Ovary (tissue), 3 donors: ENCODE data around the gene IGBP1.

Source experiments
- POLR2A ChIP-seq: fragments of 450-650 bp; IDR thresholded peaks from one replicate; pipeline ENCODE4 v1.6.1; 2017; ENCODE audit warnings: antibody characterized with exemption, mild to moderate bottlenecking, moderate library complexity
- TF ChIP-seq, protein P1 (sequence below), 3 donors: fragments of 450-650 bp in 2 of 3; fragments of 200-600 bp in 1 of 3; IDR thresholded peaks; one replicate each; pipeline versions ENCODE4 v1.5.1 to v1.8.0; 2016 to 2022; ENCODE audit warnings: antibody characterized with exemption in 3 of 3, mild to moderate bottlenecking in 1 of 3
- donor health status: DM: no; HTN: no; CAD: no.

DNA sequence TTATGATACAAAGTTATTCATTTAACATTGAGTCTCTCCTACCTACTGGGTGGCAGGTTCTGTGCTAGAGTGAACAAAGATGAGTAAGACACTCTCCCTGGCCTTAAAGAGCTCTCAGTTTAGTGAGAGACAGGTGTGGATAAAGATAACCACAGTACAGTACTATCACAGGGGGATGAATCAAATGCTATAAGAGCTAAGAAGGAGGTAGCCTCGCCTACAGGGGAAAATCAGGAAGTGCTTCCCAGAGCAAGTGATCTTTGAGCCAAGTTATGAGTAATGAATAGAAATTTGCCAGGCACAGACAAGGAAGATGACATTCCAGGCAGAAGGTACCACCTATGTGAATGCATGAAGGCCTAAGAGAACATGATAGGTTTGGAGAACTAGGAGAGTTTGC is 3.4 kb upstream of the IGBP1 start:
- TF ChIP-seq, protein P1, sequence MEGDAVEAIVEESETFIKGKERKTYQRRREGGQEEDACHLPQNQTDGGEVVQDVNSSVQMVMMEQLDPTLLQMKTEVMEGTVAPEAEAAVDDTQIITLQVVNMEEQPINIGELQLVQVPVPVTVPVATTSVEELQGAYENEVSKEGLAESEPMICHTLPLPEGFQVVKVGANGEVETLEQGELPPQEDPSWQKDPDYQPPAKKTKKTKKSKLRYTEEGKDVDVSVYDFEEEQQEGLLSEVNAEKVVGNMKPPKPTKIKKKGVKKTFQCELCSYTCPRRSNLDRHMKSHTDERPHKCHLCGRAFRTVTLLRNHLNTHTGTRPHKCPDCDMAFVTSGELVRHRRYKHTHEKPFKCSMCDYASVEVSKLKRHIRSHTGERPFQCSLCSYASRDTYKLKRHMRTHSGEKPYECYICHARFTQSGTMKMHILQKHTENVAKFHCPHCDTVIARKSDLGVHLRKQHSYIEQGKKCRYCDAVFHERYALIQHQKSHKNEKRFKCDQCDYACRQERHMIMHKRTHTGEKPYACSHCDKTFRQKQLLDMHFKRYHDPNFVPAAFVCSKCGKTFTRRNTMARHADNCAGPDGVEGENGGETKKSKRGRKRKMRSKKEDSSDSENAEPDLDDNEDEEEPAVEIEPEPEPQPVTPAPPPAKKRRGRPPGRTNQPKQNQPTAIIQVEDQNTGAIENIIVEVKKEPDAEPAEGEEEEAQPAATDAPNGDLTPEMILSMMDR (IDR thresholded peaks at IDR 0.05): no peak
- TF ChIP-seq POLR2A: no peak
